SK-N-SH (cell line): ENCODE data around the gene SLC18A2. TPM values are rescaled to one million over a fixed set of nuclear protein-coding genes. Genes with fewer than 3 reads are reported as not detected.
"Not testable (repeated sequence)": the region's sequence is repeated elsewhere in the genome, so short reads cannot be mapped to it uniquely, and the experiment has no call there.

ENCODE experiments used
- CTCF ChIA-PET: fragments of 300-600, 350-600 bp; formaldehyde crosslinking; extraction: SDS; loops from one replicate; lab custom pipeline; 2021; lab: Yijun Ruan, JAX
- POLR2A ChIA-PET: fragments of 350-600 bp; sonication (Branson Sonifier 250); formaldehyde crosslinking; extraction: SDS; loops from one replicate; lab custom pipeline; 2020; ENCODE audit warnings: antibody characterized with exemption, inconsistent platforms; lab: Yijun Ruan, JAX
- DNase-seq: peaks from one replicate; pipeline ENCODE4 v3.0.0; 2012
- H2AFZ ChIP-seq: fragments of 200-600 bp; sonication (generic); 2 replicates; pipeline ENCODE4 v1.8.1; 2016; ENCODE audit warnings: antibody characterized with exemption, mild to moderate bottlenecking, low read depth
- H3F3A ChIP-seq: fragments of 200-600 bp; sonication (generic); replicated peaks from 2 replicates; pipeline ENCODE3; 2016; ENCODE audit warnings: antibody characterized with exemption, mild to moderate bottlenecking; ENCODE audit not compliant: insufficient read depth
- H3K27ac ChIP-seq, 2 experiments: fragments of 200-500 bp in 1 of 2; fragments of 200-600 bp in 1 of 2; sonication (Bioruptor generic) in 1 of 2; sonication (generic), shearing (Covaris generic) in 1 of 2; 2 replicates each; pipeline versions ENCODE4 v1.5.1 to v1.6.1; 2014 to 2016; ENCODE audit warnings: low read depth in 2 of 2, inconsistent platforms in 1 of 2, low read length in 1 of 2, mild to moderate bottlenecking in 1 of 2, mixed read lengths in 1 of 2
- H3K27me3 ChIP-seq: fragments of 200-600 bp; sonication (generic), shearing (Covaris generic); 2 replicates; pipeline ENCODE4 v1.6.1; 2016; ENCODE audit warnings: mixed run types; ENCODE audit not compliant: insufficient read depth
- H3K36me3 ChIP-seq, 2 experiments: fragments of 200-500 bp in 1 of 2; fragments of 200-600 bp in 1 of 2; sonication (Bioruptor generic) in 1 of 2; sonication (generic) in 1 of 2; replicated peaks in 1 of 2; 2 replicates each; pipeline versions ENCODE3 to v1.5.1; 2014 to 2016; ENCODE audit warnings: low read length in 1 of 2, mild to moderate bottlenecking in 1 of 2; ENCODE audit not compliant: insufficient read depth in 2 of 2, control insufficient read depth in 1 of 2
- H3K4me1 ChIP-seq, 2 experiments: fragments of 200-500 bp in 1 of 2; fragments of 200-600 bp in 1 of 2; sonication (Bioruptor generic) in 1 of 2; sonication (generic), shearing (Covaris generic) in 1 of 2; 2 replicates each; pipeline versions ENCODE4 v1.5.1 to v1.6.1; 2014 to 2016; ENCODE audit warnings: low read depth in 1 of 2, low read length in 1 of 2, mixed run types in 1 of 2; ENCODE audit not compliant: insufficient read depth in 2 of 2, control insufficient read depth in 1 of 2
- H3K4me2 ChIP-seq: fragments of 200-600 bp; sonication (generic), shearing (Covaris generic); 2 replicates; pipeline ENCODE4 v1.6.1; 2017; ENCODE audit warnings: mixed run types
- H3K4me3 ChIP-seq, 2 experiments: fragments of 200-500 bp in 1 of 2; fragments of 200-600 bp in 1 of 2; sonication (Bioruptor generic) in 1 of 2; sonication (generic), shearing (Covaris generic) in 1 of 2; 2 replicates each; pipeline versions ENCODE4 v1.5.1 to v1.8.1; 2014 to 2016; ENCODE audit warnings: low read depth in 2 of 2, inconsistent platforms in 1 of 2, low read length in 1 of 2, mild to moderate bottlenecking in 1 of 2, mixed read lengths in 1 of 2, moderate library complexity in 1 of 2
- H3K79me2 ChIP-seq: fragments of 200-600 bp; sonication (generic); 2 replicates; pipeline ENCODE4 v1.8.1; 2017; ENCODE audit warnings: mild to moderate bottlenecking; ENCODE audit not compliant: insufficient read depth
- H3K9ac ChIP-seq: fragments of 200-600 bp; sonication (generic); 2 replicates; pipeline ENCODE4 v1.6.1; 2017; ENCODE audit warnings: mixed run types
- H3K9me2 ChIP-seq: fragments of 200-600 bp; sonication (generic); 2 replicates; pipeline ENCODE4 v1.6.1; 2017; ENCODE audit warnings: mixed run types
- H3K9me3 ChIP-seq: fragments of 200-600 bp; sonication (generic); 2 replicates; pipeline ENCODE4 v1.6.1; 2017; ENCODE audit warnings: mixed run types, mild to moderate bottlenecking, moderate library complexity
- H4K20me1 ChIP-seq: fragments of 200-600 bp; sonication (generic); 2 replicates; pipeline ENCODE4 v1.6.1; 2017; ENCODE audit warnings: mild to moderate bottlenecking, mixed run types; ENCODE audit not compliant: insufficient read depth
- CHD2 ChIP-seq: fragments of 150-350 bp; IDR thresholded peaks from 2 replicates; pipeline ENCODE4 v1.6.1; 2018; ENCODE audit warnings: low read length; ENCODE audit not compliant: partially characterized antibody
- ELF1 ChIP-seq: IDR thresholded peaks from 2 replicates; pipeline ENCODE4 v1.4.0; 2012
- EP300 ChIP-seq, 2 experiments: IDR thresholded peaks; 2 replicates each; pipeline versions ENCODE4 v1.4.0 to v1.6.1; 2012; ENCODE audit warnings: borderline replicate concordance in 1 of 2, low read depth in 1 of 2, low read length in 1 of 2
- FOSL2 ChIP-seq: IDR thresholded peaks from 2 replicates; pipeline ENCODE4 v1.4.0; 2012; ENCODE audit warnings: low read depth, mild to moderate bottlenecking, moderate library complexity, borderline replicate concordance
- GABPA ChIP-seq: IDR thresholded peaks from 2 replicates; pipeline ENCODE4 v1.4.0; 2012; ENCODE audit warnings: low read depth, mild to moderate bottlenecking
- NRF1 ChIP-seq: IDR thresholded peaks from 2 replicates; pipeline ENCODE4 v1.6.1; 2012; ENCODE audit warnings: low read depth, mild to moderate bottlenecking, low read length
- RCOR1 ChIP-seq: fragments of 150-350 bp; IDR thresholded peaks from 2 replicates; pipeline ENCODE4 v1.6.1; 2017; ENCODE audit warnings: antibody characterized with exemption, low read length
- RFX5 ChIP-seq: IDR thresholded peaks from 2 replicates; pipeline ENCODE4 v1.6.1; 2012; ENCODE audit warnings: mild to moderate bottlenecking, improper control_type of control experiment, low read length
- SMC3 ChIP-seq: IDR thresholded peaks from 2 replicates; pipeline ENCODE4 v1.6.1; 2012; ENCODE audit warnings: low read depth, low read length, improper control_type of control experiment
- TCF12 ChIP-seq: IDR thresholded peaks from 2 replicates; pipeline ENCODE4 v1.4.0; 2012
- WGBS: methylation state at CpG from one replicate; pipeline ENCODE4 v1.1.6; 2017; ENCODE audit warnings: low lambda C conversion rate; 5-methylcytosine and 5-hydroxymethylcytosine counted together
- polyA plus RNA-seq, 3 experiments: library from polyadenylated mRNA; depleted of rRNA; stranded (reverse); fragments of >200 nt; gene quantifications; 2 replicates each; pipeline ENCODE4 v1.2.3, GENCODE V29; 2012
- TF ChIP-seq, protein P1 (sequence below): IDR thresholded peaks from 2 replicates; pipeline ENCODE4 v1.4.0; 2012; ENCODE audit warnings: low read depth, borderline replicate concordance

Gene SLC18A2
- polyA plus RNA-seq, 1 of the 3 experiments (the other 2 are of a cell fraction), result not detected

DNA sequence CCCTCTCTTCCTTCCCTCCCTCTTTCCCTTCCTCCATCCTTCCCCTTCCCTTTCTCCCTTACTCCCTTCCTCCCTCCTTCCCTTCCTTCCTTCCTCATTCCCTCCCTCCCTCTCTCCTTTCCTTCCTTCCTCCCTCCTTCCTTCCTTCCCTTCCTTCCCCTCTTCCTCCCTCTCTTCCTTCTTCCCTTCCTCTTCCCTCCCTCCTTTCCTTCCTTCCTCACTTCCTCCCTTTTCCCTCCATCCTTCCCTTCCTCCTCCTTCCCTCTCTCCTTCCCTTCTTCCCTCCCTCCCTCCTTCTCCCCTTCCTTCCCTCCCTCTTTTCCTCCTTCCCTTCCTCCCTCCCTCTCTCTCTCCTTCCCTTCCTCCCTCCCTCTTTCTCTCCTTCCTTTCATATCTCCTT is 12.7 kb upstream of the SLC18A2 start:
- no peak overlapping the region for H3K4me3 ChIP-seq
- no peaks in the 10 kb centered on the region for H3F3A ChIP-seq
- TF ChIP-seq EP300 (IDR thresholded peaks at IDR 0.05; ENCODE audit: borderline replicate concordance in 1 of 2, low read depth in 1 of 2, low read length in 1 of 2) (no peak), RCOR1 (no peak), SMC3 (no peak), GABPA (no peak), CHD2 (no peak), TCF12 (no peak), ELF1 (no peak), NRF1 (no peak)
- TF ChIP-seq, protein P1, sequence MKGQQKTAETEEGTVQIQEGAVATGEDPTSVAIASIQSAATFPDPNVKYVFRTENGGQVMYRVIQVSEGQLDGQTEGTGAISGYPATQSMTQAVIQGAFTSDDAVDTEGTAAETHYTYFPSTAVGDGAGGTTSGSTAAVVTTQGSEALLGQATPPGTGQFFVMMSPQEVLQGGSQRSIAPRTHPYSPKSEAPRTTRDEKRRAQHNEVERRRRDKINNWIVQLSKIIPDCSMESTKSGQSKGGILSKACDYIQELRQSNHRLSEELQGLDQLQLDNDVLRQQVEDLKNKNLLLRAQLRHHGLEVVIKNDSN, result no peak
- H3K27ac ChIP-seq, result no peak overlapping the region
- H3K4me1 ChIP-seq, result no peaks in the 10 kb centered on the region; a peak in 1 of 4 replicates
- ChIA-PET CTCF (interaction anchor here (1.0 to 14.2 kb wide), 6 partner anchors 12 to 105 kb away, joined by 3 to 534 read pairs (median 8); partner anchors contain the start of gene SLC18A2), POLR2A (no interaction called here)
- peaks cover 5% of the 10 kb centered on the region; the same call in 1 of the 2 replicates for H3K27me3 ChIP-seq
- H4K20me1 ChIP-seq, result no peaks in the 10 kb centered on the region
- H3K9ac ChIP-seq, result no peak overlapping the region
- H3K36me3 ChIP-seq, result no peaks in the 10 kb centered on the region
- H3K4me2 ChIP-seq, result no peak overlapping the region
- no peak overlapping the region for H2AFZ ChIP-seq
- no peaks in the 10 kb centered on the region for H3K9me2 ChIP-seq
- no peak for DNase-seq
- no peaks in the 10 kb centered on the region for H3K79me2 ChIP-seq
- no peaks in the 10 kb centered on the region for H3K9me3 ChIP-seq

DNA sequence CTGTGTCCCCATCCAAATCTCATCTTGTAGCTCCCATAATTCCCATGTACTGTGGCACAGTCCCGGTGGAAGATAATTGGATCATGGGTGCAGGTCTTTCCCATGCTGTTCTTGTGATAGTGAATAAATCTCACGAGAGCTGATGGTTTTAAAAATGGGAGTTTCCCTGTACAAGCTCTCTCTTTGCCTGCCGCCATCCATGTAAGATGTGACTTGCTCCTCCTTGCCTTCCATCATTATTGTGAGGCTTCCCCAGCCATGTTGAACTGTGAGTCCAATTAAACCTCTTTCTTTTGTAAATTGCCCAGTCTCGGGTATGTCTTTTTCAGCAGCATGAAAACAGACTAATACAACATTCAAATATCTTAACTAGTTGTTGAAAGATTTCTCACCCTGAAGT is 10.8 kb upstream of the SLC18A2 start:
- not testable (repeated sequence) for H3F3A ChIP-seq, H3K4me2 ChIP-seq
- CTCF ChIA-PET, result interaction anchor here (1.4 to 1.8 kb wide), 3 partner anchors 13 to 89 kb away, joined by 4 to 8 read pairs (median 6); no protein-coding TSS in a partner anchor

DNA sequence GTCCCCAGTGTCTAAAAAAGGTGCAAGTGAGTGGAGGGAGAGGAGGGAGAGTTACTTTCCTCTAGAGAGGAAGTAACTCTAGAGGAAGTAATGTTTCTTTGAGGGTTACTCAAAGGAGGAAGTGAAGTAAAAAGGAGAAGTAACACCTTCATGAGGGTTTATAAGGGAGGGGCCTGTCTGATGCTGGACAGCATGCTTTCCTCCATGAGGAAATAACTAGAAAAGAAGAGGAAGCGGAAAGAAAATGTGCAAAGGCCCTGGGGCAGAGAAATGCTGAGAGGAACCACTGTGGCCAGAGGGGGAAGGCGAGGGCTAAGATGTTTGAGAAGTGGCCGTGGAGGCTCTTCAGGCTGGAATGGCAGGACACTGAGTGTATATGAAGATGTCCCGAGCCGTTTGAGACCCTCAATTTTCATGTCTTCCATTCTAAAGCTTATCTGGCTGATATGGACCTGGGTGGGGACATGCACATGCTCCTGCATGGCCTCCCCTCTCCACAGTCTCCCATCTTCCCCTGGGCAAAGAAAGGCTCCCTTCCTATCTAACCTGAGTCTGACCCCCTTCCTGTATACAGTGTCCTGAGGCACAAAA is 3.4 kb upstream of the SLC18A2 start:
- Histone ChIP-seq H2AFZ (no peak overlapping the region), H3K27me3 (0 out of 2 replicates have a peak, but pooled peaks cover 21% of the 10 kb centered on the region), H3K4me2 (no peak overlapping the region), H3K9me3 (no peaks in the 10 kb centered on the region), H3K4me1 (no peaks in the 10 kb centered on the region; a peak in 1 of 4 replicates), H3F3A (no peaks in the 10 kb centered on the region), H4K20me1 (no peaks in the 10 kb centered on the region), H3K4me3 (no peak overlapping the region), H3K9me2 (no peaks in the 10 kb centered on the region), H3K79me2 (no peaks in the 10 kb centered on the region), H3K9ac (no peak overlapping the region)
- no peak for DNase-seq
- POLR2A ChIA-PET, result no interaction called here
- TF ChIP-seq FOSL2 (no peak), RFX5 (no peak)
- TF ChIP-seq, all 33 proteins: peak for 0
- H3K36me3 ChIP-seq, result no peaks in the 10 kb centered on the region
- H3K27ac ChIP-seq, result no peak overlapping the region
- 40% methylated on average over 5 of the region's 5 CpGs for WGBS
- CTCF ChIA-PET, result interaction anchor here (1.0 kb wide), 1 partner anchor 81 kb away, joined by 4 read pairs; no protein-coding TSS in a partner anchor

More for the DNA sequence above, 10.8 kb upstream of the SLC18A2 start:
- WGBS, result 41% methylated on average over 4 of the region's 4 CpGs
- H2AFZ ChIP-seq, H3K36me3 ChIP-seq, H3K27me3 ChIP-seq, H3K9me2 ChIP-seq, H3K9me3 ChIP-seq, H3K27ac ChIP-seq, H3K4me1 ChIP-seq, H3K9ac ChIP-seq, H4K20me1 ChIP-seq, DNase-seq, POLR2A ChIA-PET, H3K4me3 ChIP-seq, H3K79me2 ChIP-seq: not testable (repeated sequence)
